Measurements from ENCODE around the gene PHYHD1. TPM values are rescaled to one million over a fixed set of nuclear protein-coding genes. Genes with fewer than 3 reads are reported as not detected.
A peak's percentile ranks its signal among the peaks of the same experiment; 100 is the strongest.

The PHYHD1 gene
- total RNA-seq, 1 donor from 2014 or later: 6.0 TPM

DNA sequence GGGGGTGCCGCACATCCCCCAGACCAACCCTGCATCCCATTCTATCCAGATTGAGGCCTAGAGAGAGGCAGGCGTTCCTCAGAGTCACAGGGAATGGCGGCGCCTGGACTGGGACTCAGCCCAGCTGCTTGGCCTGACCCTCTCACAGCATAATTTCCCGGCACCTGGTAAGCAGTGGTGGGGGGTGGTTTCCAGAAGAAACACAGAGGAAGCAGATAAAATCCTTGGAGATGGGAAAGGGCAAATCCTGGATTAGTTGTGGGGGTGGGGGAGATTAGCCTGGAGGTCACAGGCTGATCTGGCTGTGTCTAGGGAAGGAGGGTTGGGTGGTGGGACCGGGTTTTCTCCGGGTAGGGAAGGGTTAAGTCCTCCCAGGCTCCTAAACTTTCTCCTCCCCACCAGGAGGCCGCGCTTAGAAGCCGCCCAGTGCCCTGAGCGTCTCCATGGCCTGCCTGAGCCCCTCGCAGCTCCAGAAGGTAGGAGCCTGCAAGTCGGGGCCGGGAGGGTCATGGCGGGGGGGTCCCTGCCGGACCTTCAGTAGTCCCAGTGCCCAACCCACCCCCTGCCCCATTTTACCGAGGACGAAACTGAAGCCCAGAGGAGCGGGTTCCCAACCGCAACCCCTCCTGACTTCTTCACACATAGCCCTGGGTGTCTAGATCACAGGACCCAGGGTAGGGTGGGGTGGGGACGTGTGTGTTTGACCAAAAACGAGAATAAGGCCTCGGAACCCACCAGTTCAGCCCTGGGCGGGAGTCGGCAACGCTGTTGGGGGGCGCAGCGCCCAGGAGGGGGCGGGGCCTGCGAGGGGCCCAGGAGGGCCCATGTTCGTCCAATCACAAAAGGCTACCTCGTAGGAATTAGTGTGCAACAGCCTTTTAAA lies 1.3 kb downstream of the PHYHD1 start:
- TF ChIP-seq, protein P1, sequence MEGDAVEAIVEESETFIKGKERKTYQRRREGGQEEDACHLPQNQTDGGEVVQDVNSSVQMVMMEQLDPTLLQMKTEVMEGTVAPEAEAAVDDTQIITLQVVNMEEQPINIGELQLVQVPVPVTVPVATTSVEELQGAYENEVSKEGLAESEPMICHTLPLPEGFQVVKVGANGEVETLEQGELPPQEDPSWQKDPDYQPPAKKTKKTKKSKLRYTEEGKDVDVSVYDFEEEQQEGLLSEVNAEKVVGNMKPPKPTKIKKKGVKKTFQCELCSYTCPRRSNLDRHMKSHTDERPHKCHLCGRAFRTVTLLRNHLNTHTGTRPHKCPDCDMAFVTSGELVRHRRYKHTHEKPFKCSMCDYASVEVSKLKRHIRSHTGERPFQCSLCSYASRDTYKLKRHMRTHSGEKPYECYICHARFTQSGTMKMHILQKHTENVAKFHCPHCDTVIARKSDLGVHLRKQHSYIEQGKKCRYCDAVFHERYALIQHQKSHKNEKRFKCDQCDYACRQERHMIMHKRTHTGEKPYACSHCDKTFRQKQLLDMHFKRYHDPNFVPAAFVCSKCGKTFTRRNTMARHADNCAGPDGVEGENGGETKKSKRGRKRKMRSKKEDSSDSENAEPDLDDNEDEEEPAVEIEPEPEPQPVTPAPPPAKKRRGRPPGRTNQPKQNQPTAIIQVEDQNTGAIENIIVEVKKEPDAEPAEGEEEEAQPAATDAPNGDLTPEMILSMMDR (IDR thresholded peaks at IDR 0.05): no peak
- no peaks in the 10 kb centered on the region for H3K9me3 Mint-ChIP-seq (ENCODE audit: unreplicated experiment)
- peaks cover 16% of the 10 kb centered on the region for H3K4me1 Mint-ChIP-seq (ENCODE audit: unreplicated experiment)
- peak overlapping the region; percentile 68 for H3K27ac Mint-ChIP-seq (ENCODE audit: unreplicated experiment)
- DNase-seq (ENCODE audit: extremely low spot score, unreplicated experiment): no peak
- no peaks in the 10 kb centered on the region for H3K27me3 Mint-ChIP-seq (ENCODE audit: unreplicated experiment)
- H3K36me3 Mint-ChIP-seq (ENCODE audit: unreplicated experiment): peaks cover 6% of the 10 kb centered on the region
- H3K4me3 Mint-ChIP-seq (ENCODE audit: unreplicated experiment): peak overlapping the region; percentile 67

DNA sequence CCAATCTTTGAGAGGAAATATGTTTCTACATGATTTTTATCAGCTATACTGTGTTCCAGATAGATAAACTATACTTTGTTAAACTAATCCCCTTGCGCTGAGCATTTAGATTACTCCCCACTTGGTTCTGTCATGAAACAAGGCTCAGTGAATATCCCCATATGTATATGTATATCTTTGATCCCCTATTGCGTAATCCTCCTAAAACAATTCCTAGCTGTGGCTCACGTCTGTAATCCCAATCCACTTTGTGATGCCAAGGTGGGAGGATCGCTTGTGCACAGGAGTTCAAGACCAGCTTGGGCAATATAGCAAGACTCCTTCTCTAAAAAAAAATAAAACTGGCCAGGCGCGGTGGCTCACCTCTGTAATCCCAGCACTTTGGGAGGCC lies 2.7 kb downstream of the PHYHD1 start:
- H3K4me1 Mint-ChIP-seq (ENCODE audit: unreplicated experiment): peaks cover 18% of the 10 kb centered on the region
- no peaks in the 10 kb centered on the region for H3K27me3 Mint-ChIP-seq (ENCODE audit: unreplicated experiment)
- DNase-seq (ENCODE audit: extremely low spot score, unreplicated experiment): no peak
- no peaks in the 10 kb centered on the region for H3K36me3 Mint-ChIP-seq (ENCODE audit: unreplicated experiment)
- no peaks in the 10 kb centered on the region for H3K9me3 Mint-ChIP-seq (ENCODE audit: unreplicated experiment)
- no peak overlapping the region for H3K4me3 Mint-ChIP-seq (ENCODE audit: unreplicated experiment)
- TF ChIP-seq, protein P1 (IDR thresholded peaks at IDR 0.05): no peak
- no peak overlapping the region for H3K27ac Mint-ChIP-seq (ENCODE audit: unreplicated experiment)

DNA sequence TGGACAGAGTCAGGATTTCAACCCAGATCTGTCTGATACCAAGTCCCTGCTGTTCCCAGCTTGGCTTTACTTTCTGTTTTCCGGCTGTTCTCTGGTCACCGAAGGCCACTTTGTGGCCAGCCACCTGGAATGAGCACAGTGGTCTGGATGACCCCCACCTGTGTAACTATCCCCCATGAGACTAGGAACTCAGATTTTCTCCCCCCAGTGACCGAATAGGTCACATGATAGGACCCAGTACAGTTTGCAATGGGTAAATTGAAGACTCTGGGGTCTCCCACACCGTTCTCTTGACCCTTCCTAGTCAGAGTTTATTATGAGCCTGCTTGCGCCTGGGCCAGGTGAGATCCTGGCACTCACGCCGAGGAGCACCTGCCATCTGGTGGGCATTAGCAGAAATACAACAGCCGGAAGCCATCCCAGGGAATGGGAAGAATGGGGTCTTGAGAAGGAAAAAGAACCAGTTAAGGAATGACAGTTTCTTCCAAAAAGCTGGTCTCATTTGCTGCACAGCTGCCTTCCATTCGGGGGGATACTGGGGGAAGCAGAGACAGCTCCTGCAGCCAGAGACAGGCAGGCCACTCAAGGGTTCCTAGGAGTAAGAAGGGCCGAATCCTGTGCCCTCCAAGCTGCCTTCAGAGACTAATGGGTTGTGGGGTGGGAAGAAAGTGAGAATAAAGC lies 7.1 kb downstream of the PHYHD1 start:
- Mint-ChIP-seq H3K4me1 (ENCODE audit: unreplicated experiment) (peaks cover 5% of the 10 kb centered on the region), H3K27ac (ENCODE audit: unreplicated experiment) (no peak overlapping the region), H3K27me3 (ENCODE audit: unreplicated experiment) (no peaks in the 10 kb centered on the region), H3K9me3 (ENCODE audit: unreplicated experiment) (no peaks in the 10 kb centered on the region), H3K4me3 (ENCODE audit: unreplicated experiment) (no peak overlapping the region), H3K36me3 (ENCODE audit: unreplicated experiment) (no peaks in the 10 kb centered on the region)
- no peak for DNase-seq (ENCODE audit: extremely low spot score, unreplicated experiment)
- TF ChIP-seq, protein P1 (IDR thresholded peaks at IDR 0.05): peak; percentile 92

DNA sequence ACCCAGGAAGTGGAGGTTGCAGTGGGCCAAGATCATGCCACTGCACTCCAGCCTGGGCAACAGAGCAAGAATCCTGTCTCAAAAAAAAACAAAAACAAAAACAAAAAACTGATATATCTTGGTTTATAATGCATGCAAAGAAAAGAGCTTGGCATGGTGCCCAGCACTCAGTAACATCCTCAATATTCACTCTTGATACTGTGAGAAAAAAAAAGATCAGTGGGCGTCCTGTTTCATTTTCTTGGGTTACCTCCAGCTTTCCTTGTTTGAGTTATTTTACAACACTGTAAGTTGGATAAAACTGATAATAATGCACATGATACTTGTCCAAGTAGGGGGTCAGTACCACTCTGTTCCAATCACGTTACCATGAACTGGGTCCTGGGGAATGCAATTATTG lies 7.8 kb downstream of the PHYHD1 start:
- no peak for DNase-seq (ENCODE audit: extremely low spot score, unreplicated experiment)
- Mint-ChIP-seq H3K27me3 (ENCODE audit: unreplicated experiment) (no peaks in the 10 kb centered on the region), H3K4me3 (ENCODE audit: unreplicated experiment) (no peak overlapping the region), H3K4me1 (ENCODE audit: unreplicated experiment) (peaks cover 5% of the 10 kb centered on the region), H3K36me3 (ENCODE audit: unreplicated experiment) (no peaks in the 10 kb centered on the region), H3K9me3 (ENCODE audit: unreplicated experiment) (no peaks in the 10 kb centered on the region), H3K27ac (ENCODE audit: unreplicated experiment) (no peak overlapping the region)
- TF ChIP-seq, protein P1 (IDR thresholded peaks at IDR 0.05): no peak

DNA sequence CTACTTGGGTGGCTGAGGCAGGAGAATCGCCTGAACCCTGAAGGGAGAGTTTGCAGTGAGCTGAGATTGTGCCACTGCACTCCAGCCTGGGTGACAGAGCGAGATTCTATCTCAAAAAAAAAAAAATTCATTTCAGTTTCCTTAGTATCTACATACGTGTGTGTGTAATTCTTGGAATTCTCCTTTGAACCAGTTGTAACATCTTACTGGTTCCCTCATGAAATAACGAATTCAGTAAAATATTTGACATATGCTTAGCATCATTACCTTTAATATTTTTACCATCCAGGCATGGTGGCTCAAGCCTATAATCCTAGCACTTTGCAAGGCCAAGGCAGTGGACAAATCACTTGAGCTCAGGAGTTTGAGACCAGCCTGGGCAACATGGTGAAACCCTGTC lies 8.8 kb downstream of the PHYHD1 start:
- Mint-ChIP-seq H3K36me3 (ENCODE audit: unreplicated experiment) (no peaks in the 10 kb centered on the region), H3K9me3 (ENCODE audit: unreplicated experiment) (no peaks in the 10 kb centered on the region), H3K4me1 (ENCODE audit: unreplicated experiment) (peaks cover 5% of the 10 kb centered on the region), H3K4me3 (ENCODE audit: unreplicated experiment) (no peak overlapping the region), H3K27ac (ENCODE audit: unreplicated experiment) (no peak overlapping the region), H3K27me3 (ENCODE audit: unreplicated experiment) (no peaks in the 10 kb centered on the region)
- TF ChIP-seq, protein P1 (IDR thresholded peaks at IDR 0.05): no peak
- DNase-seq (ENCODE audit: extremely low spot score, unreplicated experiment): no peak
